ENCODE data around the gene ANKRD2.

Gene ANKRD2

GRCh38 chr10:97584798-97585438 lies 12.3 kb downstream of the ANKRD2 start:
- DNase-seq (ENCODE audit: extremely low read depth, low read depth) = no peak
- H3K4me3 ChIP-seq (replicated peaks; ENCODE audit: low read depth, low read length) = no peak overlapping the region
- TF ChIP-seq CTCF (IDR thresholded peaks at IDR 0.05; ENCODE audit: low read depth, low read length, missing control alignments) = no peak

- no peak for DNase-seq (ENCODE audit: extremely low read depth, low read depth)
- H3K4me3 ChIP-seq (replicated peaks; ENCODE audit: low read depth, low read length) = no peak overlapping the region
Measured at GRCh38 chr10:97585439-97585811, 12.8 kb downstream of the ANKRD2 start.

GRCh38 chr10:97587183-97587582 lies 14.6 kb downstream of the ANKRD2 start:
- H3K4me3 ChIP-seq (replicated peaks; ENCODE audit: low read depth, low read length) = no peak overlapping the region
- TF ChIP-seq CTCF (IDR thresholded peaks at IDR 0.05; ENCODE audit: low read depth, low read length, missing control alignments) = no peak
- DNase-seq (ENCODE audit: extremely low read depth, low read depth) = no peak

More at GRCh38 chr10:97585439-97585811, 12.8 kb downstream of the ANKRD2 start:
- TF ChIP-seq CTCF (IDR thresholded peaks at IDR 0.05; ENCODE audit: low read depth, low read length, missing control alignments) = no peak

GRCh38 chr10:97589479-97589878 lies 16.9 kb downstream of the ANKRD2 start, which contains the start of gene C10orf62:
Gene C10orf62 (plus strand): TSS chr10:97589721. CDS start chr10:97589898, 177 bp downstream.
- DNase-seq (ENCODE audit: extremely low read depth, low read depth) = no peak

GRCh38 chr10:97590082-97590747 lies 17.6 kb downstream of the ANKRD2 start:
- no peak overlapping the region for H3K4me3 ChIP-seq (replicated peaks; ENCODE audit: low read depth, low read length)
- DNase-seq (ENCODE audit: extremely low read depth, low read depth) = no peak
- TF ChIP-seq CTCF (IDR thresholded peaks at IDR 0.05; ENCODE audit: low read depth, low read length, missing control alignments) = no peak

More at GRCh38 chr10:97589479-97589878, 16.9 kb downstream of the ANKRD2 start, which contains the start of gene C10orf62:
- TF ChIP-seq CTCF (IDR thresholded peaks at IDR 0.05; ENCODE audit: low read depth, low read length, missing control alignments) = no peak
- no peak within 1 kb of the TSS for H3K4me3 ChIP-seq (replicated peaks; ENCODE audit: low read depth, low read length)

- no peak for TF ChIP-seq CTCF (IDR thresholded peaks at IDR 0.05; ENCODE audit: low read depth, low read length, missing control alignments)
- DNase-seq (ENCODE audit: extremely low read depth, low read depth) = no peak
- H3K4me3 ChIP-seq (replicated peaks; ENCODE audit: low read depth, low read length) = no peak overlapping the region
Measured at GRCh38 chr10:97590748-97591495, 18.3 kb downstream of the ANKRD2 start.
